Activated T-helper 17 cell treated with anti-CD3 and anti-CD28 coated beads, Interleukin-2, amount 50 U/mL, for 72 hours (primary cell): Measurements from ENCODE around the gene MRPL2. TPM values are rescaled to one million over a fixed set of nuclear protein-coding genes. Genes with fewer than 3 reads are reported as not detected.

ENCODE experiments used
- ATAC-seq: fragments of 150-1000 bp; cut with Tn5 transposase; replicated peaks from 2 replicates; pipeline ENCODE4 v1.10.0; 2021; ENCODE audit warnings: mild to moderate bottlenecking, moderate library complexity
- H3K27ac Mint-ChIP-seq: one replicate; pipeline ENCODE4 v1.8.0; 2022; ENCODE audit warnings: mixed read lengths
- H3K27me3 Mint-ChIP-seq: one replicate; pipeline ENCODE4 v1.8.0; 2022; ENCODE audit warnings: mixed read lengths
- H3K36me3 Mint-ChIP-seq: one replicate; pipeline ENCODE4 v1.8.0; 2022; ENCODE audit warnings: low read depth, mild to moderate bottlenecking, mixed read lengths
- H3K4me1 Mint-ChIP-seq: one replicate; pipeline ENCODE4 v1.8.0; 2022; ENCODE audit warnings: mixed read lengths
- H3K4me3 Mint-ChIP-seq: one replicate; pipeline ENCODE4 v1.8.0; 2022; ENCODE audit warnings: mild to moderate bottlenecking, mixed read lengths
- H3K9me3 Mint-ChIP-seq: one replicate; pipeline ENCODE4 v1.8.0; 2022; ENCODE audit warnings: mixed read lengths
- total RNA-seq, 2 donors: library from RNA; stranded (reverse); gene quantifications; one replicate each; pipeline ENCODE4 v1.2.3, GENCODE V29; 2022

MRPL2 gene
- total RNA-seq, 2 donors from 2014 or later, result 65.2 to 67.3 TPM

DNA sequence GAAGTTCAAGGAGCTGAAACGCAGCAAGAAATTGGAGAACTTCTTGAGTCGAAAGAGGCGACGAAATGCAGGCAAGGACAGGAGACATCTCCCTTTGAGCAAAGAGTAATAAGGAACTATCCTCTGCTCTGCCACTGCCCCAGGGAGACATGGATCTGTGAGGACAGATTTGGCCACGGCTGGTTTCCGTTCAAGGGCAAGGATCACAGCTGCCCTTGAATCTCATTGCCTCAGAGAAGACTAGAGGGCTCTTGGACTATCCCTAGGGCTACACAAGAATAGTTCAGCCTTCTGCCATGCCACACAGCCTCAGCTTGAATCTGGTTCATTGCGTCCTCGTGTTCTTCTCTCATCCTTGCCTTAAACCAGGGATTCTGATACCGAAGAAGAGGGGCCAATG, 30.1 kb downstream of the MRPL2 start:
- Mint-ChIP-seq H3K27ac (no peak overlapping the region), H3K36me3 (peaks cover 99% of the 10 kb centered on the region), H3K4me3 (no peak overlapping the region), H3K9me3 (no peaks in the 10 kb centered on the region), H3K27me3 (no peaks in the 10 kb centered on the region), H3K4me1 (peaks cover 13% of the 10 kb centered on the region)
- ATAC-seq, result no peak

GRCh38 chr6:43026365-43026764, 32.9 kb downstream of the MRPL2 start:
- H3K36me3 Mint-ChIP-seq, result peaks cover 80% of the 10 kb centered on the region

DNA sequence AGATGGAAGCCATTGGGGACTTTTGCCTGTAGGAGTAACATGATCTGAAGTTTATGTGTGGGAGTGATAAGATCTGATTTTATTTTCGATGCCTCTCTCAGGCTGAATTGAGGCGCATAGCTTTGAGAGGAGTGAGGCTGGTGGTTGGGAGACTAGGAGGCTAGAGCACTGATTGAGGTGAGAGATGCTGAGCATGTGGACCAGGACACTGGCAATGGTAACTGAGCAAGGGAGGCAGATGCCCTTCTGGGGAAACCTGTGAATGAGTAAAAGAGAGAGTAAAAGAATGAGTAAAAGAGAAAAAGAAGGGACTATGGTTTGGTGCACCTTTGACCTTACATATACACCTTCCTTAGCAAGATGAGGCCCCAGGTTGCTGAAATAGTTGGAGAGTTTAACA, 34.8 kb downstream of the MRPL2 start:
- Mint-ChIP-seq H3K9me3 (no peaks in the 10 kb centered on the region), H3K27me3 (no peaks in the 10 kb centered on the region), H3K4me3 (peak overlapping the region; percentile 12), H3K27ac (peak overlapping the region; percentile 40), H3K4me1 (peaks cover 16% of the 10 kb centered on the region), H3K36me3 (peaks cover 74% of the 10 kb centered on the region)
- peak; percentile 25 for ATAC-seq

More at GRCh38 chr6:43026365-43026764, 32.9 kb downstream of the MRPL2 start:
- H3K4me1 Mint-ChIP-seq, result peaks cover 16% of the 10 kb centered on the region
- no peak for ATAC-seq
- H3K27me3 Mint-ChIP-seq, result no peaks in the 10 kb centered on the region
- peak overlapping the region; percentile 26 for H3K27ac Mint-ChIP-seq
- H3K9me3 Mint-ChIP-seq, result no peaks in the 10 kb centered on the region
- H3K4me3 Mint-ChIP-seq, result no peak overlapping the region

- Mint-ChIP-seq H3K9me3 (no peaks in the 10 kb centered on the region), H3K27ac (peak within 1 kb of the TSS; percentile 85), H3K36me3 (peaks cover 74% of the 10 kb centered on the region), H3K4me3 (peak within 1 kb of the TSS; percentile 86), H3K4me1 (peaks cover 12% of the 10 kb centered on the region), H3K27me3 (no peaks in the 10 kb centered on the region)
- peak; percentile 93 for ATAC-seq
These were observed 37.8 kb downstream of the MRPL2 start, which contains the start of gene RRP36 for GRCh38 chr6:43021270-43022047. Gene RRP36, plus strand, starts transcription at chr6:43021623. Its CDS starts 32 bp downstream, at chr6:43021655.

DNA sequence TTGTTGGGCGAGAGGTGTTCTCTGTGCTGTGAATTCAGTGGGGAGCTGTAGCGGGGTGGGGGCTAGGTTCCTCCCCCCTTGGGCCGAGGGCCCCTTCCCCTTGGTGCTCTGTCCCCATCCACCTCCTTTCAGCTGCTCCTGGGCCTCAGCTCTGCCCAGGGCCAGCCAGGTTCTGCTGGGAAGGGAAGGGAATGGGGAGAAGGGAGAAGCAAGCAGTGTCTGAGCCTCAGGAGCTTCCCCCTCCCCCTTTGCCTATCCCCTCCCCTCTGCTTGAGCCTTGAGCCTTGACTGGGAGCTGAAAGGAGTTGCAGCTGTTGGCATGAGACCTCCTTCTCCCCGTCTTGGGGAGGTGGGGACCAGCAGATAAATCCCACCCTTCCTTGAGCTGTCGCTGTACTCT, 38.4 kb downstream of the MRPL2 start:
- Mint-ChIP-seq H3K4me3 (peak overlapping the region; percentile 86), H3K27ac (peak overlapping the region; percentile 85), H3K36me3 (peaks cover 74% of the 10 kb centered on the region), H3K4me1 (peaks cover 16% of the 10 kb centered on the region), H3K27me3 (no peaks in the 10 kb centered on the region), H3K9me3 (no peaks in the 10 kb centered on the region)
- peak; percentile 3 for ATAC-seq

DNA sequence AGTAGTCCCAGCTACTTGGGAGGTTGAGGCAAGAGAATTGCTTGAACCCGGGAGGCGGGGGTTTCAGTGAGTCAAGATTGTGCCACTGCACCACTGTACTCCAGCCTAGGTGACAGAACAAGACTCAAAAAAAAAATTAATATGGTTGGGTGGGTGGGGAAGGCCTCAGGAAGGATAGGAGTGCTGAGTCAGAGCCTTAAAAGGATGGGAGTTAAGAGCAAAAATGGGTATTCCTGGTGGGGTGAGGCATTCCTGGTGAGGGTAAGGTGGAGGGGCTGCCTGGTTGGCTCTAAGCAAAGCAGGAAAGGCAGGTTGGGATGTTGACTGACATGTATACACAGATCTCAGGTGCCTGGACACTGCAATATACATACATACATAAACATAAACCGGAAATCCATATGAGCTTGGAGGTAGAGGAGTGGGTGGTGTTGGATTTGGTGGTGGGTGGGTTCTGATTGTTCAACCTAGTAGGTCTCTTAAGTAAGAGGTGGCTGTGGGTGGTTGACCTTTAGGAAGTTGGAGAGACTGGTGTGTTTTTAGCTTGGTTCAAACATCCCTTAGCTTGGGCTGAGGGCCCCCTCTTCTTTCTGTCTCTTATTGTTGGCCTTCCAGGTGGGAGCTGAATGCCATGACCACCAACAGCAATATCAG, 39.1 kb downstream of the MRPL2 start:
- H3K36me3 Mint-ChIP-seq, result peaks cover 68% of the 10 kb centered on the region
- peaks cover 17% of the 10 kb centered on the region for H3K4me1 Mint-ChIP-seq
- ATAC-seq, result no peak
- no peaks in the 10 kb centered on the region for H3K27me3 Mint-ChIP-seq
- H3K9me3 Mint-ChIP-seq, result no peaks in the 10 kb centered on the region
- no peak overlapping the region for H3K27ac Mint-ChIP-seq
- H3K4me3 Mint-ChIP-seq, result peak overlapping the region; percentile 86

- no peak overlapping the region for H3K4me3 Mint-ChIP-seq
- no peaks in the 10 kb centered on the region for H3K27me3 Mint-ChIP-seq
- H3K27ac Mint-ChIP-seq, result no peak overlapping the region
- H3K9me3 Mint-ChIP-seq, result no peaks in the 10 kb centered on the region
- peaks cover 16% of the 10 kb centered on the region for H3K4me1 Mint-ChIP-seq
- H3K36me3 Mint-ChIP-seq, result peaks cover 65% of the 10 kb centered on the region
- ATAC-seq, result no peak
These were observed 40.1 kb downstream of the MRPL2 start for GRCh38 chr6:43019152-43019551.

GRCh38 chr6:43016943-43017334, 42.3 kb downstream of the MRPL2 start:
- no peaks in the 10 kb centered on the region for H3K9me3 Mint-ChIP-seq
- H3K27me3 Mint-ChIP-seq, result no peaks in the 10 kb centered on the region
- no peak overlapping the region for H3K4me3 Mint-ChIP-seq
- peaks cover 79% of the 10 kb centered on the region for H3K36me3 Mint-ChIP-seq
- no peak for ATAC-seq
- H3K4me1 Mint-ChIP-seq, result peaks cover 26% of the 10 kb centered on the region
- peak overlapping the region; percentile 34 for H3K27ac Mint-ChIP-seq

DNA sequence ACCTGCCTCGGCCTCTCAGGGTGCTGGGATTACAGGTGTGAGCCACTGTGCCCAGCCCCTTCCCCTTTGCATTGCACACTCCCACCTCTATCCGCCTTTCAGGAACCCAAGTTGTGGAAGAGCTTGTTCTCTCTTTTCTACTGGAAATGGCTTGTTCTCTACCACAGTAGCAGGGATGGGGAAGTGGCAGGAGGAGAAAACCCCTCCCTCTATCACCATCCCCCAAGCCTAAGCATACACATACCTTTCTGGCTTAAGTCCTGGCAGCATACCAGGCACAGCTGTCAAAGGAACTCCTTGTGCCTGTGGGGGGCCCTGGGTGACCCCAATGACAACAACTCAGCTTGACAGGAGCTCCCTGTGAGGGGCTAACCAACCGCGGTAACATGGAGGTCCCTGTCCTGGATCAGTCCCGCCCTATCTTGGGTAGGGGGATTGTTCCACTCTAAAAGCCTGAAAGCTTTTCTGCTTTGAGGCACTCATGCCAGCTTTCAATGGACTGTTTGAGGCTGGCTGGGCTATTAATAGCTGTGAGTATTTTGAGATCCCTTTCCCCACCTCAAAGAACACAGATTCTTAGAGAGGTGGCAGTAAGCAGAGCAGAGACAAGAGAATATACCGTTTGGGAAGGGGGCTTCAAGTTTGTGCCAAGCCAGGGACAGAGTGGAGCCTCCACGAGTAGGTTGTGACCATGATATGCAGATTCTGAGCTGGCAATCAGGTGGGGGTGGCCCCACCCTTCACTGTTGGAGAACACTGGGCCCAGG, 42.9 kb downstream of the MRPL2 start:
- peak overlapping the region; percentile 58 for H3K27ac Mint-ChIP-seq
- H3K9me3 Mint-ChIP-seq, result no peaks in the 10 kb centered on the region
- H3K36me3 Mint-ChIP-seq, result peaks cover 85% of the 10 kb centered on the region
- H3K4me1 Mint-ChIP-seq, result peaks cover 32% of the 10 kb centered on the region
- peak overlapping the region; percentile 94 for H3K4me3 Mint-ChIP-seq
- no peak for ATAC-seq
- H3K27me3 Mint-ChIP-seq, result no peaks in the 10 kb centered on the region

DNA sequence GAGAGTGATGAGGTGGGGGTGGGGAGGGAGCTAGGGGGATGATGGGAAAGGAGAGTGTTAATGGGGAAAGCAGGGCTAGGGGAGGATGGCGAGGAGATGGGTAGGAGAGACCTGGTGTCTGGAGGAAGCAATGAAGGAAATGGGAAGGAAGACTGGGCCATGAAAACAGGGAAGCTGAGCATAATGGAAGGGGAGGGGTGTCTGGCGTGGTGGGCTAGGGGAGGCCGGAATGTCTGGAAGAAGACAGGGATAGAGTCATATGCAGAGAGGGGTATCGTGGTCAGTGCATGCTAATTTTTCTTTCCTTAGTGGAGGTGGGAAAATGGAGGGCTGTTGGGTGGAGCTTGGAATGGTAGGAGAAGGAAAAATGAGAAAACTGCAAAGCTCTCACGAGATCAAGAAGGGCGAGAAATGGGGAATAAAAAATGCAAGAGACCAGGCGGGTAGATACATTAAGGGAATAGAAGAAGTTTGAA, 44.8 kb downstream of the MRPL2 start:
- Mint-ChIP-seq H3K4me3 (peak overlapping the region; percentile 94), H3K27me3 (no peaks in the 10 kb centered on the region), H3K9me3 (no peaks in the 10 kb centered on the region), H3K36me3 (peaks cover 92% of the 10 kb centered on the region), H3K4me1 (peaks cover 37% of the 10 kb centered on the region), H3K27ac (peak overlapping the region; percentile 96)
- no peak for ATAC-seq

DNA sequence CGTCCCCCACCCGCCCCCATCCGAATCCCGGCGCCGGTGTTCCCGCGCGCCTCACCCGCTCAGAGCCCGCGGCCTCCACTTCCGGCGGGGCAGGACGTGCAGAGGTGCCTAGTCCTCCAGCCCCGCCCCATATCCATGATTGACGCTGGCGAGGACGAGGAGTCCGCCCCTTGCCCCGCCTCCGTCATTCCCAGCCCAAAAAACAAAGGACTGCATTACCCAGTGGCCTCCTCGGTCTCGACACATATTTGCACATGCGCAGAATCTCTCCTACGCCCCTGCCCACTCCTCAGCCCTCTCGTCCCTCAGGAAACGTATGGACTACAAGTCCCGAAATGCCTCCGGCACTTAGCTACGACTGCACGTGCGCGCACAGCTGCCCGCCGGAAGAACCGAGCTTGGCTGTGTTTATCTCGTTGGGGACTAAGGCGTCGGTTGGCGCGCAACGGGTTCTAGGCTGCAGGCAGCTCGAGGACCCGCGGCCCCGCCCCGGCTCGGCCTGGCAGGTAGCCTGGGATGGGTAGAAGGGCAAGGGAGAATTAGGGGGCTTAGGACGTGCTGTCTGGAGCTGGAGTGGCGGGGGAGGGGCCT, 45.3 kb downstream of the MRPL2 start, which contains the start of the genes KLHDC3 and MEA1:
Gene KLHDC3, plus strand, starts transcription at position 407 of the 591 bp plus-strand sequence. CDS start 2,944 bp downstream, outside the sequence.
Gene MEA1, minus strand, starts transcription at position 104 of the 591 bp plus-strand sequence. CDS start 133 bp downstream, outside the sequence.
- peak; percentile 96 for ATAC-seq
- H3K9me3 Mint-ChIP-seq, result no peaks in the 10 kb centered on the region
- peaks cover 37% of the 10 kb centered on the region for H3K4me1 Mint-ChIP-seq

DNA sequence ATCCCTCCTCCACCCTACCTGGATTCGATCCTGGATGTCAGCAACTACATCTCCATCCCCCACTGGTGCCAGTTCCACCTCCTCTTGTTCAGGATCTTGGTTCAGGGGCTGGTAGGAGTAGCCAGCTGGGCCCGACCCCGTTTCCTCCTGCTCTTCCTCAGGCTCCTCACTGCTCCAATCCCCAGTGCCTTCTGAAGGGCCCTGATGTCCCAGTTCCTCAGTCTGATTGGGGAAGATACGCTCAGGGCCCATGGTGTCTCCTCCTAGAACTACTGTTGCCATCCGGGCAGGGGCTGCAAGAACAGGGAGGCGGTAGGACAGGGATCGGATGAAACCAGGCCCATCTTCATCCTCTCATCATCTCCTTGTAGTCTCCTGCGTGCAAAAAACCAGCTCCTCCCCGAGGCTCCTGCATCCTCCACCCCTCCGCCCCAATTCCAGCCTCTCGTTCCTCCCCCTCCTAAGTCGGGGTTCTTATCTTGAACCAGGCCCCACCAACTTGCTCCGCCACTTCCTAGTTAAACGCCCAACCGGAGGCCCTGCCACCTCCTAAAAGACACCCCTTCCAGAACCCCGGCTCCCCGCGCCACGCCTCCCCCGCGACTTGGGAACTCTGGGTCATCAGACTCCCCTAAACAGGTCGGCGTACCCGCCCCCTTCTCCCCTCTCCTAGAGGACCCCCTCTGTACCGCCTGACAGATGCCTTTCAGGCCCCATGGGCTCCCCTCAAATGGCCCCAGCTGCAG, 46.0 kb downstream of the MRPL2 start:
- peak overlapping the region; percentile 94 for H3K4me3 Mint-ChIP-seq
- ATAC-seq, result peak; percentile 43
- peaks cover 92% of the 10 kb centered on the region for H3K36me3 Mint-ChIP-seq
- H3K27me3 Mint-ChIP-seq, result no peaks in the 10 kb centered on the region
- peaks cover 37% of the 10 kb centered on the region for H3K4me1 Mint-ChIP-seq
- no peaks in the 10 kb centered on the region for H3K9me3 Mint-ChIP-seq
- H3K27ac Mint-ChIP-seq, result peak overlapping the region; percentile 96

More for the DNA sequence above, 45.3 kb downstream of the MRPL2 start, which contains the start of the genes KLHDC3 and MEA1:
- Mint-ChIP-seq H3K36me3 (peaks cover 92% of the 10 kb centered on the region), H3K4me3 (peak within 1 kb of the TSS; percentile 94), H3K27me3 (no peaks in the 10 kb centered on the region), H3K27ac (peak within 1 kb of the TSS; percentile 96)

GRCh38 chr6:43012364-43012763, 46.9 kb downstream of the MRPL2 start:
- Mint-ChIP-seq H3K27me3 (no peaks in the 10 kb centered on the region), H3K4me3 (peak overlapping the region; percentile 94), H3K36me3 (peaks cover 92% of the 10 kb centered on the region), H3K9me3 (no peaks in the 10 kb centered on the region), H3K27ac (peak overlapping the region; percentile 96), H3K4me1 (peaks cover 37% of the 10 kb centered on the region)
- ATAC-seq, result no peak
